Stomach (tissue), 4 donors: ENCODE results near the gene HOGA1.
"Not testable (repeated sequence)": the region's sequence is repeated elsewhere in the genome, so short reads cannot be mapped to it uniquely, and the experiment has no call there.

Source experiments
- EP300 ChIP-seq: sonication (generic); formaldehyde crosslinking; IDR thresholded peaks from one replicate; pipeline ENCODE4 v1.6.1; 2017; ENCODE audit warnings: antibody characterized with exemption
- POLR2A ChIP-seq, 4 donors: fragments of 450-650 bp; IDR thresholded peaks; one replicate each; pipeline ENCODE4 v1.6.1; 2016; ENCODE audit warnings: antibody characterized with exemption in 4 of 4, control low read depth in 2 of 4, mild to moderate bottlenecking in 1 of 4, moderate library complexity in 1 of 4
- POLR2AphosphoS5 ChIP-seq, 3 donors: sonication (generic); formaldehyde crosslinking; IDR thresholded peaks; one replicate each; pipeline ENCODE4 v1.6.1; 2016; ENCODE audit warnings: antibody characterized with exemption in 3 of 3
- TF ChIP-seq, protein P1 (sequence below), 7 experiments: fragments of 450-650 bp in 4 of 7; fragments of 200-600 bp in 3 of 7; sonication (generic) in 3 of 7; IDR thresholded peaks; one replicate each; pipeline ENCODE4 v1.5.1; 2016 to 2019; ENCODE audit warnings: antibody characterized with exemption in 7 of 7, control low read depth in 2 of 7, mild to moderate bottlenecking in 1 of 7

DNA sequence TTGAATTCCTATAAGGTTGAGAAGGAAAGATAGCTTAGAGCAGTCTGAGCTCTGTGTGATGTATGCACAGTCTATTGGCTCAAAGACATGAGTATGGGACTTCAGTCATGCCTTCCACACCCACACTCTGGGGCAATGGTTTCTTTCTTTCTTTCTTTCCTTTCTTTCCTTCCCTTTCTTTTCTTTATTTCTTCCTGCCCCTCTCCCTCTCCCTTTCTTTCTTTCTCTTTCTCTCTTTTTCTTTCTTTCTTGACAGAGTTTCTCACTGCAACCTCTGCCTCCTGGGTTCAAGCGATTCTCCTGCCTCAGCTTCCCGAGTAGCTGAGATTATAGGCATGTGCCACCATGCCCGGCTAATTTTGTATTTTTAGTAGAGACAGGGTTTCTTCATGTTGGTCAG lies 54.9 kb downstream of the HOGA1 start:
- not testable (repeated sequence) for TF ChIP-seq EP300; POLR2A (IDR thresholded peaks at IDR 0.05); POLR2AphosphoS5 (IDR thresholded peaks at IDR 0.05)
- TF ChIP-seq, protein P1, sequence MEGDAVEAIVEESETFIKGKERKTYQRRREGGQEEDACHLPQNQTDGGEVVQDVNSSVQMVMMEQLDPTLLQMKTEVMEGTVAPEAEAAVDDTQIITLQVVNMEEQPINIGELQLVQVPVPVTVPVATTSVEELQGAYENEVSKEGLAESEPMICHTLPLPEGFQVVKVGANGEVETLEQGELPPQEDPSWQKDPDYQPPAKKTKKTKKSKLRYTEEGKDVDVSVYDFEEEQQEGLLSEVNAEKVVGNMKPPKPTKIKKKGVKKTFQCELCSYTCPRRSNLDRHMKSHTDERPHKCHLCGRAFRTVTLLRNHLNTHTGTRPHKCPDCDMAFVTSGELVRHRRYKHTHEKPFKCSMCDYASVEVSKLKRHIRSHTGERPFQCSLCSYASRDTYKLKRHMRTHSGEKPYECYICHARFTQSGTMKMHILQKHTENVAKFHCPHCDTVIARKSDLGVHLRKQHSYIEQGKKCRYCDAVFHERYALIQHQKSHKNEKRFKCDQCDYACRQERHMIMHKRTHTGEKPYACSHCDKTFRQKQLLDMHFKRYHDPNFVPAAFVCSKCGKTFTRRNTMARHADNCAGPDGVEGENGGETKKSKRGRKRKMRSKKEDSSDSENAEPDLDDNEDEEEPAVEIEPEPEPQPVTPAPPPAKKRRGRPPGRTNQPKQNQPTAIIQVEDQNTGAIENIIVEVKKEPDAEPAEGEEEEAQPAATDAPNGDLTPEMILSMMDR (IDR thresholded peaks at IDR 0.05) = not testable (repeated sequence)
